Natural killer cell (primary cell): ENCODE results near the gene EPB41L4B. TPM values are rescaled to one million over a fixed set of nuclear protein-coding genes. Genes with fewer than 3 reads are reported as not detected.

Experiments
- ATAC-seq, 3 donors: fragments of 150-1000 bp in 2 of 3; fragments of 200-7000 bp in 1 of 3; cut with Tn5 transposase; 1 replicate in 1 of 3; 2 replicates in 2 of 3; pipeline ENCODE4 v1.10.0; 2021; ENCODE audit warnings: mild to moderate bottlenecking in 2 of 3, moderate library complexity in 2 of 3
- DNase-seq, 2 donors: peaks; one replicate each; pipeline versions ENCODE4 v3.0.0 to v3.0.0-alpha.2; 2013 to 2021; ENCODE audit warnings: mixed read lengths in 1 of 2
- H3K27ac ChIP-seq: one replicate; pipeline ENCODE4 v1.5.1; 2013; ENCODE audit warnings: mild to moderate bottlenecking, low read length
- H3K27me3 ChIP-seq: one replicate; pipeline ENCODE4 v1.6.1; 2013; ENCODE audit warnings: low read length; ENCODE audit not compliant: control insufficient read depth, insufficient read depth
- H3K36me3 ChIP-seq: one replicate; pipeline ENCODE4 v1.6.1; 2013; ENCODE audit warnings: low read length; ENCODE audit not compliant: control insufficient read depth, insufficient read depth
- H3K4me1 ChIP-seq: one replicate; pipeline ENCODE4 v1.6.1; 2013; ENCODE audit warnings: low read length; ENCODE audit not compliant: control insufficient read depth, insufficient read depth
- H3K4me3 ChIP-seq: one replicate; pipeline ENCODE4 v1.5.1; 2013; ENCODE audit warnings: low read length
- H3K9me3 ChIP-seq: one replicate; pipeline ENCODE4 v1.6.1; 2013; ENCODE audit warnings: low read length; ENCODE audit not compliant: control insufficient read depth, insufficient read depth
- H3K27ac Mint-ChIP-seq, 2 donors: one replicate each; pipeline ENCODE4 v1.8.0; 2022; ENCODE audit warnings: mild to moderate bottlenecking in 2 of 2, mixed read lengths in 2 of 2, moderate library complexity in 1 of 2
- H3K27me3 Mint-ChIP-seq, 2 donors: one replicate each; pipeline ENCODE4 v1.8.0; 2022; ENCODE audit warnings: low read depth in 2 of 2, mixed read lengths in 2 of 2
- H3K36me3 Mint-ChIP-seq: one replicate; pipeline ENCODE4 v1.8.0; 2022; ENCODE audit warnings: mixed read lengths
- H3K4me1 Mint-ChIP-seq, 2 donors: one replicate each; pipeline ENCODE4 v1.8.0; 2022; ENCODE audit warnings: mixed read lengths in 2 of 2
- H3K4me3 Mint-ChIP-seq: one replicate; pipeline ENCODE4 v1.8.0; 2022; ENCODE audit warnings: mild to moderate bottlenecking, moderate library complexity, mixed read lengths
- H3K9me3 Mint-ChIP-seq, 2 donors: one replicate each; pipeline ENCODE4 v1.8.0; 2022; ENCODE audit warnings: mixed read lengths in 2 of 2
- WGBS: methylation state at CpG from one replicate; pipeline ENCODE4 v1.1.7; 2013; ENCODE audit warnings: missing lambda C conversion rate; ENCODE audit not compliant: insufficient coverage; 5-methylcytosine and 5-hydroxymethylcytosine counted together
- intact Hi-C: fragments of 100-400 bp; cut with micrococcal nuclease; formaldehyde crosslinking; loops from one replicate; pipeline ENCODE4 v1.14.2; 2022
- total RNA-seq, 4 donors: library from RNA; stranded (reverse); fragments of 120-200 nt in 1 of 4; gene quantifications; one replicate each; pipeline versions ENCODE4 v1.2.3 to v1.2.4, GENCODE V29; 2013 to 2022
- TF ChIP-seq, protein P1 (sequence below): fragments of 200-600 bp; IDR thresholded peaks from one replicate; pipeline ENCODE4 v1.8.0; 2022; ENCODE audit warnings: antibody characterized with exemption

The EPB41L4B gene
- total RNA-seq, 3 donors from 2014 or later (not counting 1 experiment from before 2014, with no cell fraction given), result not detected

DNA sequence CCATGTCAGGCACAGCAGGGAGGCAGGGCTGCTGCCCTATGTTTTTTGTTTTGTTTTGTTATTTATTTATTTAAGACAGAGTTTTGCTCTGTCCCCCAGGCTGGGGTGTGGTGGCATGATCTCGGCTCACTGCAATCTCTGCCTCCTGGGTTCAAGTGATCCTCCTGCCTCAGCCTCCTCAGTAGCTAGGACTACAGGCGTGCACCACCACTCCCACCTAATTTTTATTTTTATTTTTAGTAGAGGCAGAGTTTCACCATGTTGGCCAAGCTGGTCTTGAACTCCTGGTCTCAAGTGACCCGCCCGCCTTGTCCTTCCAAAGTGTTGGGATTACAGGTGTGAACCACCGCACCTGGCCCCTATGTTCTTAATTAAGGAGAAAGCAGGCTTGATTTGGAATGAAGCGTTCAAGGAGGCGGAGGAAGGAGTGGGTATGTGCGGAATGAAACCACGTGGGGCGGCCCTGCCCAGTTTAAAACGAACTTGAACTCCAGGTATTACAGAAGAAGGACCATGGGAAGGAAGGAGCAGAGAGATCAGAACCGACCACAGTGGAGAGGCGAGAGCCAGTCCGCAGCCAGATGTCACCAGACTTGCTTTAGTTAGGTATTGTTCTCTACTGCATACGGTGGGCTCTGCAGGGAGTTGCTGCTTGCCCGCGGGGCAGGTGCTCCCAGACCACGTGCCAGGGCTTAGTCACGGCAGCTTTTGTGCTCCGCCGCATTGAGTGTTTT is 34.9 kb upstream of the EPB41L4B start:
- Histone ChIP-seq H3K9me3 (no peaks in the 10 kb centered on the region), H3K4me3 (no peak overlapping the region), H3K27me3 (no peaks in the 10 kb centered on the region), H3K27ac (no peak overlapping the region), H3K4me1 (no peaks in the 10 kb centered on the region), H3K36me3 (no peaks in the 10 kb centered on the region)
- DNase-seq (no peak), ATAC-seq (no peak)
- no peaks in the 10 kb centered on the region for H3K4me1 Mint-ChIP-seq
- TF ChIP-seq, protein P1, sequence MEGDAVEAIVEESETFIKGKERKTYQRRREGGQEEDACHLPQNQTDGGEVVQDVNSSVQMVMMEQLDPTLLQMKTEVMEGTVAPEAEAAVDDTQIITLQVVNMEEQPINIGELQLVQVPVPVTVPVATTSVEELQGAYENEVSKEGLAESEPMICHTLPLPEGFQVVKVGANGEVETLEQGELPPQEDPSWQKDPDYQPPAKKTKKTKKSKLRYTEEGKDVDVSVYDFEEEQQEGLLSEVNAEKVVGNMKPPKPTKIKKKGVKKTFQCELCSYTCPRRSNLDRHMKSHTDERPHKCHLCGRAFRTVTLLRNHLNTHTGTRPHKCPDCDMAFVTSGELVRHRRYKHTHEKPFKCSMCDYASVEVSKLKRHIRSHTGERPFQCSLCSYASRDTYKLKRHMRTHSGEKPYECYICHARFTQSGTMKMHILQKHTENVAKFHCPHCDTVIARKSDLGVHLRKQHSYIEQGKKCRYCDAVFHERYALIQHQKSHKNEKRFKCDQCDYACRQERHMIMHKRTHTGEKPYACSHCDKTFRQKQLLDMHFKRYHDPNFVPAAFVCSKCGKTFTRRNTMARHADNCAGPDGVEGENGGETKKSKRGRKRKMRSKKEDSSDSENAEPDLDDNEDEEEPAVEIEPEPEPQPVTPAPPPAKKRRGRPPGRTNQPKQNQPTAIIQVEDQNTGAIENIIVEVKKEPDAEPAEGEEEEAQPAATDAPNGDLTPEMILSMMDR, result no peak
- WGBS, result 88% methylated on average over 20 of the region's 21 CpGs
- no peaks in the 10 kb centered on the region for H3K9me3 Mint-ChIP-seq
- no peak overlapping the region for H3K4me3 Mint-ChIP-seq
- H3K27me3 Mint-ChIP-seq, result no peaks in the 10 kb centered on the region
- H3K27ac Mint-ChIP-seq, result no peak overlapping the region
- no peaks in the 10 kb centered on the region for H3K36me3 Mint-ChIP-seq
- intact Hi-C loops, result no loop called here

DNA sequence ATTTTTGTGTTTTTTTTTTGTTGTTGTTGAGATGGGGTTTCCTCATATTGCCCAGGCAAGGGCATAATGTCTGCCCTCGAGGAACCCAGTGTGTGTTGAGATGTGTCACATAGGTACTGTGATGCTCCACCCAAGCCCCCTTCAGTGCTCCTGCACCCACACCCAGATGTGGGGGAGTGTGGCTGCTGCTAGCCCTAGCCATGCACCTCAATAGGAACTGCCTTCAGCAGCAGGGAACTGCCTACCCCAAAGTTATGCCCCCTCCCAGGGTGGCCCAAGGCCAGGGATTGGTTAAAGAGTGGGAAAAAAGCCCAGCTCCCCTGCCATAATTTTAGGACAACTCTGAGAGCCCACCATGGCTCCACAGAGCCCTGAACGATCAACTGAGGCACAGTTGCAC is 33.3 kb upstream of the EPB41L4B start:
- Mint-ChIP-seq H3K4me1 (no peaks in the 10 kb centered on the region), H3K27me3 (no peaks in the 10 kb centered on the region), H3K27ac (no peak overlapping the region), H3K9me3 (no peaks in the 10 kb centered on the region), H3K4me3 (no peak overlapping the region), H3K36me3 (no peaks in the 10 kb centered on the region)
- TF ChIP-seq, protein P1, result no peak
- no peaks in the 10 kb centered on the region for H3K27me3 ChIP-seq
- DNase-seq (no peak), ATAC-seq (no peak)
- WGBS, result 73% methylated on average over 2 of the region's 2 CpGs
- H3K27ac ChIP-seq, result no peak overlapping the region
- intact Hi-C loops, result no loop called here
- H3K36me3 ChIP-seq, result no peaks in the 10 kb centered on the region
- H3K4me3 ChIP-seq, result no peak overlapping the region
- no peaks in the 10 kb centered on the region for H3K4me1 ChIP-seq
- no peaks in the 10 kb centered on the region for H3K9me3 ChIP-seq

DNA sequence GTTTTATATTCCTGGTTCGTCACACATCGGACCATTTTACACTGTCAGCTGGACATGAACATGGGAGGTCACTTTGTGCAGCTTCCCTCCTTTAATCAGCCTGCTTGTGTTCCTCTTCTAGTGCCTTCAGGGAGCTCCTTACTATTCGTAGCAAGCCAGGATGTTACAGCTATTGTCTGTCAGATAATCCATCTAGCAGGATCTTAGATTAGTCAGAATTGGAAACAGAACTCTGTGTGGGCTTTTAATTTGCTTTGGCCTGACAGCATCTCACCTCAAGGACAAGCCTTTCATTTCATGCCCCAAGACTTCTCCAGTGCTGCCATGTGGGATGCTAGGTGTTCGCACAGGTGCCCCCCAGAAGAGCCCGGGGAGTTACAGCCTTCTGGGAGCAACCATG is 30.2 kb upstream of the EPB41L4B start:
- no peaks in the 10 kb centered on the region for H3K9me3 Mint-ChIP-seq
- TF ChIP-seq, protein P1, result no peak
- ATAC-seq, result no peak
- no peaks in the 10 kb centered on the region for H3K4me1 ChIP-seq
- no peak overlapping the region for H3K4me3 ChIP-seq
- WGBS, result 81% methylated on average over 5 of the region's 5 CpGs
- H3K4me1 Mint-ChIP-seq, result no peaks in the 10 kb centered on the region
- H3K36me3 ChIP-seq, result no peaks in the 10 kb centered on the region
- no peak overlapping the region for H3K4me3 Mint-ChIP-seq
- no peak overlapping the region for H3K27ac Mint-ChIP-seq
- no peaks in the 10 kb centered on the region for H3K27me3 ChIP-seq
- H3K36me3 Mint-ChIP-seq, result no peaks in the 10 kb centered on the region
- no peaks in the 10 kb centered on the region for H3K27me3 Mint-ChIP-seq
- no peaks in the 10 kb centered on the region for H3K9me3 ChIP-seq
- H3K27ac ChIP-seq, result no peak overlapping the region
- intact Hi-C loops, result no loop called here
- no peak for DNase-seq

- Mint-ChIP-seq H3K36me3 (no peaks in the 10 kb centered on the region), H3K9me3 (no peaks in the 10 kb centered on the region), H3K4me1 (no peaks in the 10 kb centered on the region), H3K27me3 (no peaks in the 10 kb centered on the region), H3K4me3 (no peak overlapping the region), H3K27ac (no peak overlapping the region)
- no peak overlapping the region for H3K27ac ChIP-seq
- no peaks in the 10 kb centered on the region for H3K4me1 ChIP-seq
- no peaks in the 10 kb centered on the region for H3K36me3 ChIP-seq
- intact Hi-C loops, result no loop called here
- H3K27me3 ChIP-seq, result no peaks in the 10 kb centered on the region
- DNase-seq, result no peak
- H3K9me3 ChIP-seq, result no peaks in the 10 kb centered on the region
- TF ChIP-seq, protein P1, result no peak
- no peak overlapping the region for H3K4me3 ChIP-seq
- no peak for ATAC-seq
Measured at GRCh38 chr9:109349421-109349846, 28.6 kb upstream of the EPB41L4B start.
